ENCODE measurements around the gene UGT1A9.

DNA sequence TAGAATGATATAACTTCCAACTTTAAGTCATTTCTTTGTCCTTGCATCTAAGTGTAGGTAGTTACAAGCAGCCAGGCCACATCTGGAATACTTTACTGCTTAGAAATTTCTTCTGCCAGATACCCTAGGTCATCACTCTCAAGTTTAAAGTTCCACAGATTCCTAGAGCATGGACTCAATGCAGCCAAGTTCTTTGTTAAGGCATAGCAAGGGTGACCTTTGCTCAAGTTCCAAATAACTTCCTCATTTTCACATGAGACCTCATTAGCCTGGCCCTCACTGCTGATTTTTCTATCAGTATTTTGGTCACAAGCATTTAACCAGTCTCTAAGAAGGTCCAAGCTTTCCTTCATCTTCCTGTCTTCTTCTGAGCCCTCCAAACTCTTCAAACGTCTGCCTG, 7.8 kb upstream of the UGT1A9 start:
- TF ChIP-seq CTCF (conservative IDR thresholded peaks at IDR 0.05) (no peak), EZH2 (IDR thresholded peaks at IDR 0.05; ENCODE audit: low read depth) (no peak)

Data from PC-9 (cell line).